IMR-90 (cell line): ENCODE results near the gene GALNT6. TPM values are rescaled to one million over a fixed set of nuclear protein-coding genes. Genes with fewer than 3 reads are reported as not detected.

Source experiments
- ATAC-seq: fragments of 200-7000 bp; cut with Tn5 transposase; 2 replicates; pipeline ENCODE4 v1.9.1; 2020; ENCODE audit warnings: low read depth, mild to moderate bottlenecking, moderate library complexity
- BruUV-seq: library from RNA; stranded (reverse); fragments of 400-500 nt; replicated peaks from 2 replicates; lab custom pipeline; 2021; lab: Mats Ljungman, UMichigan
- CTCF ChIA-PET: fragments of 300-600 bp; formaldehyde crosslinking; extraction: SDS; loops from one replicate; lab custom pipeline; 2021; ENCODE audit warnings: antibody characterized with exemption; lab: Yijun Ruan, JAX
- POLR2A ChIA-PET: fragments of 300-600 bp; sonication (Branson Sonifier 250); formaldehyde crosslinking; loops from one replicate; lab custom pipeline; 2022; ENCODE audit warnings: antibody characterized with exemption; ENCODE audit not compliant: unreplicated experiment; lab: Charles Lee
- DNase-seq: peaks from one replicate; pipeline ENCODE4 v3.0.0; 2013
- H2AFZ ChIP-seq: replicated peaks from 2 replicates; pipeline ENCODE3; 2013; ENCODE audit warnings: low read length, mild to moderate bottlenecking; ENCODE audit not compliant: poor library complexity
- H2AK5ac ChIP-seq: 2 replicates; pipeline ENCODE4 v1.6.1; 2013; ENCODE audit warnings: low read depth, low read length, inconsistent platforms
- H2AK9ac ChIP-seq: replicated peaks from 2 replicates; pipeline ENCODE3; 2013; ENCODE audit warnings: mild to moderate bottlenecking, low read depth, low read length, moderate library complexity; ENCODE audit not compliant: poor library complexity
- H2BK120ac ChIP-seq: 2 replicates; pipeline ENCODE4 v1.6.1; 2013; ENCODE audit warnings: low read depth, low read length, inconsistent platforms
- H2BK15ac ChIP-seq: 3 replicates; pipeline ENCODE4 v1.6.1; 2013; ENCODE audit warnings: low read depth, low read length, inconsistent platforms
- H2BK20ac ChIP-seq: 2 replicates; pipeline ENCODE4 v1.6.1; 2013; ENCODE audit warnings: low read depth, mild to moderate bottlenecking, inconsistent platforms, low read length, moderate library complexity
- H2BK5ac ChIP-seq: 2 replicates; pipeline ENCODE4 v1.6.1; 2013; ENCODE audit warnings: mild to moderate bottlenecking, low read depth, low read length, inconsistent platforms; ENCODE audit not compliant: poor library complexity, severe bottlenecking
- H3K14ac ChIP-seq: replicated peaks from 2 replicates; pipeline ENCODE4 v1.6.1; 2013; ENCODE audit warnings: low read depth, low read length, inconsistent platforms
- H3K18ac ChIP-seq: 2 replicates; pipeline ENCODE4 v1.6.1; 2013; ENCODE audit warnings: low read depth, low read length, control low read depth
- H3K23ac ChIP-seq: 2 replicates; pipeline ENCODE4 v1.6.1; 2013; ENCODE audit warnings: low read depth, low read length, inconsistent platforms
- H3K27ac ChIP-seq: 2 replicates; pipeline ENCODE4 v1.5.1; 2013; ENCODE audit warnings: mild to moderate bottlenecking, control low read depth, low read length; ENCODE audit not compliant: insufficient read depth
- H3K27me3 ChIP-seq: 2 replicates; pipeline ENCODE4 v1.6.1; 2013; ENCODE audit warnings: low read length; ENCODE audit not compliant: control insufficient read depth, insufficient read depth
- H3K36me3 ChIP-seq: 2 replicates; pipeline ENCODE4 v1.6.1; 2013; ENCODE audit warnings: low read length, mixed read lengths; ENCODE audit not compliant: control insufficient read depth, insufficient read depth
- H3K4ac ChIP-seq: 2 replicates; pipeline ENCODE4 v1.6.1; 2013; ENCODE audit warnings: low read depth, low read length, inconsistent platforms
- H3K4me1 ChIP-seq: 2 replicates; pipeline ENCODE4 v1.6.1; 2013; ENCODE audit warnings: low read length, mixed read lengths; ENCODE audit not compliant: control insufficient read depth, insufficient read depth
- H3K4me2 ChIP-seq: 2 replicates; pipeline ENCODE4 v1.6.1; 2013; ENCODE audit warnings: low read depth, mild to moderate bottlenecking, control low read depth, low read length, moderate library complexity
- H3K4me3 ChIP-seq: 2 replicates; pipeline ENCODE4 v1.5.1; 2013; ENCODE audit warnings: low read depth, mild to moderate bottlenecking, control low read depth, low read length, moderate library complexity; ENCODE audit not compliant: insufficient read depth
- H3K56ac ChIP-seq: 2 replicates; pipeline ENCODE4 v1.6.1; 2013; ENCODE audit warnings: low read length, inconsistent platforms; ENCODE audit not compliant: insufficient read depth; ENCODE audit errors: extremely low read depth
- H3K79me1 ChIP-seq, 2 experiments: 2 replicates each; pipeline ENCODE4 v1.6.1; 2013; ENCODE audit warnings: low read length in 2 of 2, inconsistent platforms in 1 of 2, low read depth in 1 of 2
- H3K9ac ChIP-seq: 2 replicates; pipeline ENCODE4 v1.6.1; 2013; ENCODE audit warnings: low read depth, low read length, control low read depth
- H3K9me1 ChIP-seq: 2 replicates; pipeline ENCODE4 v1.6.1; 2013; ENCODE audit warnings: low read length, inconsistent platforms; ENCODE audit not compliant: insufficient read depth
- H3K9me3 ChIP-seq: 2 replicates; pipeline ENCODE4 v1.6.1; 2013; ENCODE audit warnings: low read length; ENCODE audit not compliant: control insufficient read depth, insufficient read depth
- H4K20me1 ChIP-seq: 2 replicates; pipeline ENCODE4 v1.6.1; 2013; ENCODE audit warnings: low read length, inconsistent platforms; ENCODE audit not compliant: insufficient read depth
- H4K5ac ChIP-seq: 2 replicates; pipeline ENCODE4 v1.6.1; 2013; ENCODE audit warnings: mild to moderate bottlenecking, low read depth, low read length, control low read depth
- H4K8ac ChIP-seq, 2 experiments: 2 replicates each; pipeline ENCODE4 v1.6.1; 2013; ENCODE audit warnings: low read depth in 2 of 2, low read length in 2 of 2, control low read depth in 1 of 2, inconsistent platforms in 1 of 2
- H4K91ac ChIP-seq: 2 replicates; pipeline ENCODE4 v1.6.1; 2013; ENCODE audit warnings: low read depth, low read length, inconsistent platforms; ENCODE audit not compliant: insufficient read depth
- BHLHE40 ChIP-seq: fragments of 150-350 bp; IDR thresholded peaks from 2 replicates; pipeline ENCODE4 v1.6.1; 2016; ENCODE audit warnings: mild to moderate bottlenecking, low read depth, low read length
- POLR2A ChIP-seq: IDR thresholded peaks from 2 replicates; pipeline ENCODE4 v1.6.1; 2012; ENCODE audit warnings: mild to moderate bottlenecking, low read depth, low read length
- RAD21 ChIP-seq: IDR thresholded peaks from 2 replicates; pipeline ENCODE4 v1.6.1; 2012; ENCODE audit warnings: low read length, improper control_type of control experiment
- RCOR1 ChIP-seq: IDR thresholded peaks from 2 replicates; pipeline ENCODE4 v1.6.1; 2012; ENCODE audit warnings: mild to moderate bottlenecking, low read length, improper control_type of control experiment; ENCODE audit not compliant: insufficient replicate concordance
- RFX5 ChIP-seq: IDR thresholded peaks from 2 replicates; pipeline ENCODE4 v1.8.0; 2012; ENCODE audit warnings: low read depth, mild to moderate bottlenecking, low read length, moderate library complexity
- SMC3 ChIP-seq: fragments of 150-350 bp; IDR thresholded peaks from 2 replicates; pipeline ENCODE4 v1.6.1; 2016; ENCODE audit warnings: low read depth, mild to moderate bottlenecking, antibody characterized with exemption, low read length, moderate library complexity
- WGBS, 2 experiments: methylation state at CpG; one replicate each; pipeline versions ENCODE4 v1.1.5 to v1.1.7; 2013; ENCODE audit warnings: missing lambda C conversion rate in 2 of 2; ENCODE audit not compliant: insufficient read length in 1 of 2; ENCODE audit errors: extremely low coverage in 2 of 2; 5-methylcytosine and 5-hydroxymethylcytosine counted together
- dilution Hi-C: fragments of 300-500 bp; cut with HindIII; formaldehyde crosslinking; loops from one replicate; pipeline ENCODE4 v1.14.3; 2018; ENCODE audit warnings: low sequenced_read_pairs; ENCODE audit not compliant: unreplicated experiment
- in situ Hi-C: fragments of 300-500 bp; cut with MboI; formaldehyde crosslinking; loops from 3 replicates; pipeline ENCODE4 v1.14.3; 2019; ENCODE audit warnings: low sequenced_read_pairs, inconsistent platforms, mixed read lengths
- intact Hi-C: fragments of 100-400 bp; cut with micrococcal nuclease; formaldehyde crosslinking; loops from 2 replicates; pipeline ENCODE4 v1.10.0; 2022
- polyA plus RNA-seq, 3 experiments: library from polyadenylated mRNA; depleted of rRNA; stranded (reverse); fragments of >200 nt; gene quantifications; 2 replicates each; pipeline ENCODE4 v1.2.3, GENCODE V29; 2012; ENCODE audit warnings: low replicate concordance in 1 of 3
- total RNA-seq: library from RNA; depleted of rRNA; stranded (reverse); fragments of >200 nt; gene quantifications from 2 replicates; pipeline ENCODE4 v1.2.3, GENCODE V29; 2012

Gene GALNT6
- total and polyA plus RNA-seq, 2 of the 4 experiments (the other 2 are of a cell fraction) = 17.1 to 23.7 TPM

DNA sequence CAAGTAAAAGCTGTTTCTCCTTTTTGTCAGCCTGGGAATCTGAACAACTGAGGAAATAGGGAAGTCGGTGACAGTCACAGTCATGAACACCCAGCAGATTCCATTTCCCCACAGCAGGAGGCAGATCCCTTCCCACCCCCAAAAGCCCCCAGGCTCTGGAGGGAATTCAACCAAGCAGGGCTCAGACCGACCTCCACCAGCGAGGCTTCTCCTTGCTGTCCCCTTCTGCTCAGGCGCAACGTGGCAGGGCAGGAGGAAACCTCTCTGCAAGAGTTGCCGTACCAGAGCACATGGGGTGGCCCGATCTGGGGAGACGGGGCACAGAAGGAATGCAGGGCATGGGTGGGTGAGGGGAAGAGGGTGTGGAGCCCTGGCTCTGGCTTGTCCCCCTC is 319 bp downstream of the GALNT6 start:
- no peaks in the 10 kb centered on the region for H3K36me3 ChIP-seq
- peak overlapping the region; percentile 70 for H4K91ac ChIP-seq
- in situ Hi-C loops (no loop called here), intact Hi-C loops (no loop called here), dilution Hi-C loops (no loop called here)
- peaks cover 21% of the 10 kb centered on the region for H3K4me1 ChIP-seq
- CTCF ChIA-PET = interaction anchor here (1.6 kb wide), 1 partner anchor 16 kb away, joined by 3 read pairs; no protein-coding TSS in a partner anchor
- no peaks in the 10 kb centered on the region for H3K9me3 ChIP-seq
- DNase-seq (no peak), ATAC-seq (peak; percentile 1; the same call in 1 of the 2 replicates)
- H4K20me1 ChIP-seq = no peaks in the 10 kb centered on the region
- H3K79me1 ChIP-seq = peaks cover 0 to 32% of the 10 kb centered on the region in 2 experiments; a peak in 2 of 4 replicates
- H3K4me3 ChIP-seq = peak overlapping the region; percentile 48; the same call in 1 of the 2 replicates
- H3K9me1 ChIP-seq = peaks cover 30% of the 10 kb centered on the region
- H3K18ac ChIP-seq = peak overlapping the region; percentile 5; the same call in 1 of the 2 replicates
- H2BK20ac ChIP-seq = peak overlapping the region; percentile 57
- H2AFZ ChIP-seq = peak overlapping the region; percentile 89
- H2BK5ac ChIP-seq = peak overlapping the region; percentile 39
- H3K14ac ChIP-seq = peak overlapping the region; percentile 16
- H3K27me3 ChIP-seq = no peaks in the 10 kb centered on the region
- H3K4me2 ChIP-seq = peak overlapping the region; percentile 72
- no peak overlapping the region for H3K56ac ChIP-seq
- peak overlapping the region; percentile 75 for H3K4ac ChIP-seq
- peak overlapping the region; percentile 6 for H4K5ac ChIP-seq
- H2BK15ac ChIP-seq = peak overlapping the region; percentile 59; the same call in 1 of the 3 replicates
- peak overlapping the region; percentile 78 for H2AK5ac ChIP-seq
- POLR2A ChIA-PET = no interaction called here
- peak overlapping the region; percentile 44 for H3K23ac ChIP-seq
- H3K9ac ChIP-seq = peak overlapping the region; percentile 30; the same call in 1 of the 2 replicates
- WGBS, 2 experiments = no CpG with 5 or more reads among the region's 8 CpGs
- H2BK120ac ChIP-seq = peak overlapping the region; percentile 71
- H3K27ac ChIP-seq = no peak overlapping the region; the same call in 1 of the 2 replicates
- peak overlapping the region; percentile 85 for H2AK9ac ChIP-seq
- peak overlapping the region; percentile 81 for H4K8ac ChIP-seq
- no TSS peak for BruUV-seq
- TF ChIP-seq RAD21 = no peak
- no peak for TF ChIP-seq RCOR1
- TF ChIP-seq RFX5 = no peak
- no peak for TF ChIP-seq SMC3
- TF ChIP-seq POLR2A = no peak
- no peak for TF ChIP-seq BHLHE40
